Activated naive CD4-positive, alpha-beta T cell treated with Interleukin-2 at 50 U/mL for 16 hours (primary cell): ENCODE data around the gene IGF1R.

ENCODE experiments used
- DNase-seq: peaks from one replicate; pipeline ENCODE4 v3.0.0-alpha.2; 2020

IGF1R gene

DNA sequence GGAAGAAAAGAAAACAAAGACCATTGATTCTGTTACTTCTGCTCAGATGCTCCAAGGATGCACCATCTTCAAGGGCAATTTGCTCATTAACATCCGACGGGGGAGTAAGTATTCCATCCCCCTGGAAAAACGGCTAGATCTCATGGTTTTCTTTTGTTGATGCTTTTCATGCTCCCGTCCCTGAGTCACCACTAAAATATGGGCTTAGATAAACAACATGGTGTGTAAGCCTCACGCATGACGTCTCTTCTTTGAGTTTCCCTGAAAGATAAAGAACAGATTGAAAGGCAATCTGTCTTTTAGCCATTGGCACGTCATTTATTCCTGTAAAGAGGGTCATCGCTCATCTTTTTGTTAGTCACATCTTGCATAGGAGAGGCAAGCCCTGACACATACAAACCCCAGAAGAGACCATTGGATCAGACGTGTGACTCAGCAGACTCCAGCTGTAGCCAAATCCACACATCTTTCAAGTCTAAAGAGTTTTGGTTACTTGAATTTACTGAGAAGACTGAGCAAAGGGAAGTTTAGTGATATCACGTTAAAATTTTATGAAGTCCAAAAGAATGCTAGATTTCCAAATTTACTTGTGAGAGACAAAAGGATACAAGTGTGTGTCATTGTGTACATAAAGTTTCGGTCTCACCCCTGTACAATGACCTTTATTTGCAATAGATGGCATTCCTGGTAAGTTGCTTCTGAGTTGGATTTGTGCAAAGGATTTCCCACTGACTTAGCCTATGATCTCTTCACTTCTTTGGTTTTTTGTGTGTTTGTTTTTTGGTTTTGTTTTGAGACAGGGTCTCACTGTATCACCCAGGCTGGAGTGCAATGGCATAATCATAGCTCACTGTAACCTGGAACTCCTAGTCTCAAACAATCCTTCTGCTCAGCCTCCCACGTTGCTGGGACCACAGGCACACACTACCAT, 248.7 kb downstream of the IGF1R start:
- DNase-seq: no peak

DNA sequence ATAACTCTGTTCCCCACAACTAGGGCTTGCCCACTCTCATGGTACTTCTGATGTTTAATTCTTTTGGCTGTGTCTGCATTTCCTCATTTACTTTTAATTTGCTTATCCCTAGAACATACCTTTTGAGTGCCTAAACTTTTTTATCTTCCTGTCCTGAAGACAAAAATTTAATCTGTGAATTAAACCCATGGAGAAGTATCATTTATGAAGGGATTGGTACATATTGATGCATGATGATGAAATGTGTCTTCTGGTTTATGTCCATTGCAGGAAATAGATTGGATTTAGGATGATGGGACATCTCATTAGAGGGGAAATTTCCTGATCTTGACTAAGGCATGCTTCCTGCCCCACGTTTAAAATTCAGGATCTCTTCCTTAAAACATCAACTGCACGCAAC, 249.8 kb downstream of the IGF1R start:
- no peak for DNase-seq

- DNase-seq: no peak
Observed at GRCh38 chr15:98899272-98900021, 251.1 kb downstream of the IGF1R start.

DNA sequence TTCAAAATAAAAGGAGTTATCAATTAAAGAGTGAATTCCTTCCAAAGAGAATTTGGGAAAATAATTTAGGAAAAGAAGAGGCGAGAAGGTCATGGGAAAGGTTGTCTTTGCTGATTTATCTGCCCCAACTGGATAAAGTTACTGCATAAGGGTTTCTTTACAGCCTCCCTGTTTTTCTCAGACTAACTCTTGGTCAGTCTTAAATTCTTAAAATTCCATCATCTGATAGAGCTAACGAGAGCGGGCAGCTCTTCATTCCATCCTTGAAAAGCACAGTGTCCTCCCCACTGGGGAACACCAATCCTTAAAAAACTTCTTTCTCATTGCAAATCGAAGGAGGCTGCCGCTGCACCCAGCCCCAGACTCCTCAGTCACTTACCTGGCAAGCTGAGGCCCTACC, 252.0 kb downstream of the IGF1R start:
- DNase-seq: no peak

DNA sequence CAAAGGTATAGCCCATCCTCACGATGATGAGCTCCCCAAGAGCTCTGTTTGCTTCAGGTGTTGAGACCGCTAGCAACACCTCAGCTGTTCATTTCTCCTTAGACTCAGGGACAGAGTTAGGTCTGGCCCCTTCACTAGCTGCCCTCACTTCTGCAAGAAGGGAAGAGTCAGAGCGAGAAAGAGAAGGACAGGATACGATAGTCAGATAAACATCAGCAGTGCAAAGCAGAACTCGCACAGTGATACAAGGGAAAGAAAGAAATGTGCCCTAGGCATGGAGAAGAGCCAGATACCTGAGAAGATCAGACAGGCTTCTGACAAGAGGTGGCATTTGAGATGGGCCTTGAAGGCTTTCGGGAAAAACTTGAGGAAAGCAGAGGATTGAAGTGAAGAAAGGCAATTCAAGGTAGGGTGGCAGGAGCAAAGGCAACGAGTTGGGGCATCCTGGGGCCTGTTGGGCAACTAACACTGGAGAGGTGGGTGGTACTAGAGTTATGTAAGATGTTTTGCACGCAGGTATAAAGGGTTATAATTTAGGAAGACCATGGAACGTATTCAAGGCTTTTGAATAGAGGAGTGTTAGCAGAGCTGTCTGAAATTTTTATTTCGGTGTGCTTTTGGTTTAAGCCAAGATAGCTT, 253.2 kb downstream of the IGF1R start:
- DNase-seq: no peak

GRCh38 chr15:98902931-98903330, 254.6 kb downstream of the IGF1R start:
- DNase-seq: no peak

DNA sequence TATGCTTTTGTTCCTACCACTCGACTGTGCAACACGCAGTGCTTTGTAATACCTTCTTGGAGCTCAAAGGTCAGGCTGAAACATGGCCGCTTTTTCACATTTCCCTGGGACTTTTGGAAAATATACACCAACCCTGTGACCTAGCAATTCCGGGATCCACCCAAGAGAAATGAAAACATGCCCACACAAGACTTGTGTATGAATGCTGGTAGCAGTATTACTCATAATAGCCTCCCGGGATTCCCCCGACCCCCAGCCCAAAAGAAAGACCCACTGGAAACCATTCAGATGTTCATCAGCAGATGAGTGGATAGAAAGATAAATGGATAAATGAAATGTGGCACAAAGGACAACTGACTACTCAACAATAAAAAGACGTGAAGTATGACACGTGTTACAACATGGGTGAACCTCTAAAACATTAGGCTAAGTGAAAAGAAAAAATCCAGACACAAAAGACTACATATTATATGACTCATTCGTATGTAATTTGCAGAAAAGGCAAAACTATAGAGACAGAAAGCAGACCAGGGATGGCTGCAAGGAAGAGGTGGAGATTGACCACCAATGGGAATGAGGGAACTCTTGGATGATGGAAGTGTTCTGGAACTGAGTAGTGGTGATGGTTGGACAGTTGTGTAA, 255.2 kb downstream of the IGF1R start:
- DNase-seq: no peak

- no peak for DNase-seq
Observed at GRCh38 chr15:98904544-98904943, 256.2 kb downstream of the IGF1R start.

DNA sequence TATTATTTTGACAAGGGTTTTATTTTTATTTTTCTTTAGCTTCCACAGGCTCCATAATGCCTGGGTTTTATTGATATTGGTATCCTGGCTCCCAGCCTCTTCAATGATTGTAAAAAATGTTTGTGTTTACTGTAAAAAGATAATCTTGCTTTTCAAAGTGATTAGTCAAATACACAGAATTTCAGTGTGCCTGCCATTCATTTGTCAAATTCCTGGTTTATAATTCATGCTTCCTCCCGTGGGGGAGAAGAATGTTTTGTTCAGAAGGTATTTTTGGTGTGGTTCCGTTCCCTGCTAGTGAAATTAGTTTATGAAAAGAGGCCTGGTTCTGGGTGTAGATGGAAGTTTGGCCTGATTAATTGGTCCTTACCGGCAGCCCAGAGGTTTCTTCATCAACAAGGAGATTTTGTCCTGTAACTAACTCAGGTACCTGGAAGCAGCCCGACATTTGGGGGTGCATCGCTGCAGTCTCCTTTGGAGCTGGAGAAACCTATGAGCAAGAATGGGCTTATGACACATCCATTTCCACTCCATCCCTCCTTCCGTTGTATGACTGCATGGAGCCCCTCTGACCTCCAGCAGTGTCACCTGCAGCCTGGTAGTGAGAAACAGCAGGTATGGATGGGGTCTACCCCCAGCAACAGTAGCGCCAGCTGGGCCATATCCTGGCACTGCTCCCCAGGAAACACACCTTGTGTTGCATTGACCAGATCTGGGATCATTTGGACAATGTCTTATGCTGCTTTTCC, 257.8 kb downstream of the IGF1R start:
- DNase-seq: no peak

- no peak for DNase-seq
Observed at GRCh38 chr15:98906712-98907083, 258.4 kb downstream of the IGF1R start.

DNA sequence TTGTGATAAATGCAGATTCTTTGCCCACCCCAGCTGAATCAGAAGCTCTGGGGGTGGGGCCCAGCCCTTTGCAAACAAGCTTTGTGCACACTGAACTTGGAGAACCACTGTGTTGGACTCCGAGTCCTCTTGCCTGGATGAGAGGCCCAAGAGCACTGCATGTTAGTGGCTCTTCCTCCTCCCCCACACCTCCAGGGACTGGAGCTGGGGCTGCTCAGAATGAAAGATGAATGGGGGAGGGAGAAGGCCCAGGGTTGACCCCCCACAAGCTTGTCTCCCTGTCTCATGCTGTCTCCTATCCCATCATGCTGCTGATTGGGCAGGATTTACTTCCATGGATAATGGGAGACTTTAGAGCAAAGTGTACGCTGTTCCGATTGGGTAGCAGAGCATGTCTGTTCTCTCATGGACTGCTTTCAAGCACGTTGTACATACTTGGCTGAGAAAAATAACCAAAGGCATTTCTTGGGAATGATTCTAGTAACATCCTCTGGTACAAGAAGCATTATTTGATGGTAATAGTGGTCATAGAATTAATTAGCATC, 259.7 kb downstream of the IGF1R start:
- no peak for DNase-seq

- DNase-seq: no peak
Observed at GRCh38 chr15:98909968-98910885, 261.9 kb downstream of the IGF1R start.

DNA sequence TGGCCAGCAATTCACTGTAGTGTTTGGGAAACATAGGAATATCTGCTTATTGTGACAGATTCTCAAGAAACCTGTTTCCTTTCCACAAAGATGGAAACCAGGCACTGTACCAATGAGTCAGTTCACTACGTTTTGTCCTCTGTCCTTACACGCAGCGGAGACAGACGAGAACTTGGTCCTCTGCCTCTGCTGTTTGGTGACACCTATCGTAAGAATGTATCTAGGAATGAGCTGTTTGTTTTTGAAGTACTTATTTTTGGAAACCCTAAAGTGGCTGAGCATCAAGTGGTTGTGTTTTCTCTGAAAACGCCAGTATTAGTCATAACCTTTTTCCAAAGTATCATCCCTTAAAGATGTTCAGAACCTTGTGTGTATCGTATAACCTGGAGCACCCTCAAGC, 266.3 kb downstream of the IGF1R start:
- DNase-seq: no peak

- DNase-seq: no peak
Observed at GRCh38 chr15:98916826-98917225, 268.5 kb downstream of the IGF1R start.

- no peak for DNase-seq
Observed at GRCh38 chr15:98917417-98917816, 269.1 kb downstream of the IGF1R start.

GRCh38 chr15:98920091-98920880, 271.9 kb downstream of the IGF1R start:
- DNase-seq: no peak

DNA sequence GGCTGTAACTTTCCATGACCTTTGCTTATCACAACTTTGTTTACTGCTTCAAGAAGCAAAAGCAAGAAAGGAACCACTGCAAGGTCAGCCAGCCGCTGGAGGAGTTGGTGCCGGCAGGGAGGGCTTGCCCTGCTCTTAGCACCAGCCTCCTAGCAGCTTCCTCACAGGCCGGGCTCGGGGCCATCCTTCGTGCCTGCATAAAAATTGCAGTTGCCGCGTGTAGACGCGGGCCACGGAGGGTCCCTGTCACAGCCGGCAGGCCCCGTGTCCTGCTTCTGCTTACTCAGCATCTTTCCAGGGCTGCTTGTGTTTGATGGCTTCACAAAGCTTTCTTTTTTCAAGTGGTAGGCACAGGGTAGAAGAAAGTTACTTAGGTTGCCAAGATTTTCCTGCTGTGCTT, 274.8 kb downstream of the IGF1R start:
- DNase-seq: no peak

GRCh38 chr15:98923579-98923978, 275.2 kb downstream of the IGF1R start:
- DNase-seq: no peak

DNA sequence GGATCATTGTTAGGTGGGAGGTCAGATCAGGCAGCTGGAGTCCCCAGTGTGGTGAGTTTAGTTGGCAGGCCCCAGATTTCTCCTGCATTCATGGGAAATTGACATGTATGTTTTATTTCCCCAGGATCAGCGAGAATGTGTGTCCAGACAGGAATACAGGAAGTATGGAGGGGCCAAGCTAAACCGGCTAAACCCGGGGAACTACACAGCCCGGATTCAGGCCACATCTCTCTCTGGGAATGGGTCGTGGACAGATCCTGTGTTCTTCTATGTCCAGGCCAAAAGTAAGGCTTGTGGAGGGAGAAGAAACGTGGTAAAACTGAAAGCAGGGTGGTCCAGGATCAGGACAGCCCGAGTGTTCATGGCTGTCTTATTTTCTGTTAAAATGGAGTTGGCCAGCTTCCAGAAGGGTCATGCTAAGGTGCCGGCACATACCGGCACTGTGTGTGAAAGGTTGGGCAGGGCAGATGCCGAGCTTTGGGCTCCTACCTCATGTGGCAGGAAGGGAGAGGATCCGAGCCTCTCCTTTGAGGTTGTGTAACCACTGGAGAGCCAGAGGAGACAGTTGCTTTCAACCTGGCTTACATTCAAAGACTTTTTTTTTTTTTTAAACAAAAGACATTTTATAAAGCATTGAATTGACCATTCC, 276.2 kb downstream of the IGF1R start:
- DNase-seq: no peak

DNA sequence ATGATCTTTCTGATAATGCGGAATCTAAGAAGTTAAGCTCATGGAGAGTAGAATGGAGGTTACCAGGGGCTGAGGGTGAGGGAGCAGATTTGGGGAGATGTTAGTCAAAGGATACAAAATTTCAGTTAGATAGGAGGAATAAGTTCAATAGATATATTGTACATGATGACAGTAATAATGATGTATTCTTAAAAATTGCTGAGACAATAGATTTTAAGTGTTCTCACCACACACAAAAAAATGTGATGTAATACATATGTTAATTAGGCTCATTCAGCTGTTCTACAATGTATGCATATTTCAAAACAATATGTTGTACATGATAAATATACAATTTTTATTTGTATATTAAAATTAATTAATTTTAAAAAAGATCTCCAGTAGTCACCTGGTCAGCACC, 277.9 kb downstream of the IGF1R start:
- no peak for DNase-seq
